Glomerular visceral epithelial cell (primary cell): ENCODE data around the gene SLC46A3.
"Not testable (repeated sequence)": the region's sequence is repeated elsewhere in the genome, so short reads cannot be mapped to it uniquely, and the experiment has no call there.

Experiments used
- DNase-seq: peaks from one replicate; pipeline ENCODE4 v3.0.0-alpha.2; 2016; ENCODE audit errors: extremely low spot score

SLC46A3 gene, protein sequence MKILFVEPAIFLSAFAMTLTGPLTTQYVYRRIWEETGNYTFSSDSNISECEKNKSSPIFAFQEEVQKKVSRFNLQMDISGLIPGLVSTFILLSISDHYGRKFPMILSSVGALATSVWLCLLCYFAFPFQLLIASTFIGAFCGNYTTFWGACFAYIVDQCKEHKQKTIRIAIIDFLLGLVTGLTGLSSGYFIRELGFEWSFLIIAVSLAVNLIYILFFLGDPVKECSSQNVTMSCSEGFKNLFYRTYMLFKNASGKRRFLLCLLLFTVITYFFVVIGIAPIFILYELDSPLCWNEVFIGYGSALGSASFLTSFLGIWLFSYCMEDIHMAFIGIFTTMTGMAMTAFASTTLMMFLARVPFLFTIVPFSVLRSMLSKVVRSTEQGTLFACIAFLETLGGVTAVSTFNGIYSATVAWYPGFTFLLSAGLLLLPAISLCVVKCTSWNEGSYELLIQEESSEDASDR

DNA sequence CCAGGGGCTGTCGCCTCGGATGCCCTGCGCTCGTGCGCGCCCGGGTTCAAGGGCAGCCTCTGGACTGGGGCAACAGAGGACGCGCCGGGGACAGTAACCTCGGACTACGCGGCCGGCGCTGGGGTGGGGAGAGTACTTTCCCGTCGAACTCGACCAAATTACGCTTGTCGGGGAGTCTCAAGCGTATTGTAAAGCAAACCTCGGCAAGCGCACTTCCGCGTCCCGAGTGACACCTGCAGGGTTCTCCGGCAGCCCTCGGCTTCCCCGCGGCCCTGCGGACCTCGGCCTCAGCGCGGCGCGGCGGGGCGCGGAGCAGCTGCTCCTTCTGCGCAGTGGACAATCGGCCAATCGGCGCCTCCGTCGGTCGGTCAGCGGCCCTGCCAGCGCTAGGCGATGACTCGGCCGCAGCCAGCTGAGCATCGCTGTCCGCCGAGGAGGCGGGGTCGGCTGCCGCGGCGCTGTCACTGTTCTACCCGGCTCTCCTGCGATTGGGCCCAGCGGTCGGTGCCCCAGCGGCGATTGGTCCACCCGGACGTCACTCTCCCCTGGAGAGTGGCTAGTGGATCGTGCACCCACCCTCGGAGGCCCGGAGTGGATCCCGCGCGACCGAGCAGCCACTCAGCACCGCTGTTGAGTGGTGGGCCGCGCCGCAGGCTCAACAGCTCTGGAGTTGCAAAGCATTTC is at the start of gene SLC46A3:
Gene SLC46A3 (minus strand): TSS at position 428 of the 684 bp plus-strand sequence. CDS start 972 bp downstream, outside the sequence.
- DNase-seq = peak; percentile 97

DNA sequence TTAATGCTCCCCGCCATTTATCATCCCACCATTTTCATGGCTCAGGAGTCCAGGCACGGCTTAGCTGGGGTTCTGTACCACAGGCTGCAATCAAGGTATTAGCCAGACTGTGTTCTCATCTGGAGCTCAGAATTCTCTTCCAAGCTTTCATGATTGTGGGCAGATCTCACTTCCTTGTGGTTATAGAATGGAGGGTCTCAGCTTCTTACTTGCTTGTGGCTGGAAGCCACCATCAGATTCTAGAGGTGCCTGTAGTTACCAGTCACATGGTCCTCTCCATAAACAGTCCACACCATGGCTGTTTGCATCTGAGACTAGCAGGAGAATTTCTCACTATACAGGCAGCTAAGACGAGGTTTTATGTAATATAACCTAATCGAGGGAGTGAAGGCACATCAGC is 45.1 kb upstream of the SLC46A3 start:
- DNase-seq = no peak

DNA sequence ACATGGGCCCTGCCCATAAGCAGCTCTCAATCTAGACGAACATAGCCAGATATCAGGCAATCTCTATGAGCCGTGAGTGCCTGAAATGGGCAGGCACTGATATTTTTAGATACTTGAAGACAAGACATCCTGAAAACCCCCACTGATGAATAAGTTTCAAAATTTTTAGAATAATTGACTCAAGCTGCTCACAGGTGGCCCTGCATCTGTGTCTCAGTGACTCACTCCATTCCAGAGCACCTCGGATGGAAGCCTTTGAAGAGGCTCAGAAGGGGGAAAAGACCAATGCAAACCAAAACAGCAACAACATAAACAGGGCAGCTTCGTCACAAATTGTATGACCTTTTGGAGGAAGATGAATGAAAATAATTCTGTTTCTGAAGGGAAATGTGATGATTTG is 42.8 kb upstream of the SLC46A3 start:
- DNase-seq = no peak

DNA sequence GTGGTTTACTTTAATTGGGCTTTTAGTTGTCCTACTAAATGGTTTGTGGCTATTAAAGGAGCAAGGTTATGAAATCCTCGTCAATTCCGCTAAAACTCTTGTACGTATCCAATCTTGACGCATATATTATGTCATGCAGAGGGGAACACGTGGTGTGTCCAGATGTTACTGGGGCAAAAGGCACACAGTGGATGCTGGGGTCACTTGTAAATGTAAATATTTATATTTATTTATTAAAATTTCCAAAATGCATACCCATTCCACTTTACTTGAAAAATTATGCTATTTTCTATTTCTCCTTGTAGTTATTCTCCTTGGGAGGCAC is 36.7 kb upstream of the SLC46A3 start:
- no peak for DNase-seq

DNA sequence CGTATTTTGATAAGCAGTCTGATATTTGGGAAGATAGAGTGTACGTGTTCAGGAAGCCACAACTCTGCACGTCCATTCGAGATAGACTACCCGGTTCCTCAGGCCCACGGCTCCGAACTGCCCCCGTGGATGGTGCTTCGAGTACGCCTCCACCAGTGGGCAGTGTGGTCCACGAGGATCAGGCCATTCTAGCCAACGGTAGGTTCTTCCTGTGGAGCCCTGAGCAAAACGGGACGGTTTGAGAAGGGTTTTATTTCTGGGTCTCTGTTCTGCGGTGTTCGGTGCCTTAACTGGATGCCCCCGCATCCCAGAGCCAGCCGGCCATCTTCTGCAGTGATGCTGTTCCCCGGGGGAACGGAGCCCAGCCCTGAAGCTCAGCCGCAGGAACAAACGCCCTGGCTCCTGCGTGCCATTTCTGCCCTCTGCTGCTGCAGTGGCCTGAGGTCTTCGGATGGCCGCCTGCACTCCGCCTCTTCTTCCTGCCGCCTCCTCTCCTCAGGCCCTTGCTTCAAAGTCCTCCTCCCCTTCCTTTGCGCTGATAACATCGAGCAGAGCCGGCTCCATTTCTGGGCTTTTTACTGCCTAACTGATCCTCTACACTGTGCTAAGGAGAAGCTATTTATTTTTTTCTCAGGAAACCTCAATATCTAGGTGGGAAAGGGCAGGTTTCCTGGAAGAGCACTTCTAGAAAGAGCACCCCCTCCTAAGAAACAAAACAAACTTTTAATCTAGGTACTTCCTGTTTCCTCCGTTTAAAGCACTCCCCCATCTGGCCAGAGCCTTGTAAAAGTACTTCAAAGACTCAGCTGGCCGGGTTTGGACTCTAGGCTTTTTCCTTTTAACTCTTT is 36.2 kb upstream of the SLC46A3 start:
- no peak for DNase-seq

DNA sequence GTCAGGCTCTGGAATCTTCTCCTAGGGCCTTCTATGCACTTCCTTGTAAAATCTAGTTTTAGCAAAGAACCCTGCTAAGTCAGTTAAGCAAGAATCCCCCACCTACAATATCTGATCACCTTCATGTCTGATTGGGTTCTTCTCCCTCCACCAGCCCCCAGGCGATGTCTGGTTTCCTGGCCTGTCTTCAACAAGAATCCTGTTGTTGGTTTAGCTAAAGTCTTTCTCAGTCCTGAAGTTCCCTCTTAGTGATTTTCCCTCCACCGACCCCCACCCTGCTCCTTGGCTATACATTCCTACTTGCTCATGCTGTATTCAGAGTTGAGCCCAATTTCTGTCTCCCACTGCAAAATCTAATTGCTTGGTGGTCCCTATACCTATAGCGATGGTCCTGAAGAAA is 35.2 kb upstream of the SLC46A3 start:
- DNase-seq = no peak

DNA sequence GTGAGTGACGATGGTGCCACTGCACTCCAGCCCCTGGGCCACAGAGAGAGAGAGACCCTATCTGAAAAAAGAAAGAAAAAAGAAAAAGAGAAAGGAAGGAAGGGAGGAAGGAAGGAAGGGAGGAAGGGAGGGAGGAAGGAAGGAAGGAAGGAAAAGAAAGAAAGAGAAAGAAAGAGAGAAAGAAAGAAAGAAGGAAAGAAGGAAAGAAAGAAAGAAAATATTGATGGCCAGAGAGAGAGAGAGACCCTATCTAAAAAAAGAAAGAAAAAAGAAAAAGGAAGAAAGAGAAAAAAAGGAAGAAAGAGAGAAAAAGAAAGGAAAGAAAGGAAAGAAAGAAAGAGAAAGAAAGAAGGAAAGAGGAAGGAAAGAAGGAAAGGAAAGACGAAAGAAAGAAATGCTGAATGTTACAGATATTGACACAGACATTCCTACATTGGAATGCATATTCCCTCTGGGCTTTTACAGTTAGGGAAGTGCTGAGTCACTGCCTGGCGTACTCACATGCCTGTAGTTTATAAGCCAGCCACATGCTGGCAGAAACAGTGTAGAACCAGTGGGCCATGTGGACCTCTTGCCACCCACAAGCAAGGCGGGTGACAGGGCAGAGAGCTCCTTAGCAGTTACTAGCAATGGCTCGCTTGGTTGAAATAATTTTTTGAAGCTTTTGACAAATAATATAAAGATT is 34.6 kb upstream of the SLC46A3 start:
- peak; percentile 71 for DNase-seq

DNA sequence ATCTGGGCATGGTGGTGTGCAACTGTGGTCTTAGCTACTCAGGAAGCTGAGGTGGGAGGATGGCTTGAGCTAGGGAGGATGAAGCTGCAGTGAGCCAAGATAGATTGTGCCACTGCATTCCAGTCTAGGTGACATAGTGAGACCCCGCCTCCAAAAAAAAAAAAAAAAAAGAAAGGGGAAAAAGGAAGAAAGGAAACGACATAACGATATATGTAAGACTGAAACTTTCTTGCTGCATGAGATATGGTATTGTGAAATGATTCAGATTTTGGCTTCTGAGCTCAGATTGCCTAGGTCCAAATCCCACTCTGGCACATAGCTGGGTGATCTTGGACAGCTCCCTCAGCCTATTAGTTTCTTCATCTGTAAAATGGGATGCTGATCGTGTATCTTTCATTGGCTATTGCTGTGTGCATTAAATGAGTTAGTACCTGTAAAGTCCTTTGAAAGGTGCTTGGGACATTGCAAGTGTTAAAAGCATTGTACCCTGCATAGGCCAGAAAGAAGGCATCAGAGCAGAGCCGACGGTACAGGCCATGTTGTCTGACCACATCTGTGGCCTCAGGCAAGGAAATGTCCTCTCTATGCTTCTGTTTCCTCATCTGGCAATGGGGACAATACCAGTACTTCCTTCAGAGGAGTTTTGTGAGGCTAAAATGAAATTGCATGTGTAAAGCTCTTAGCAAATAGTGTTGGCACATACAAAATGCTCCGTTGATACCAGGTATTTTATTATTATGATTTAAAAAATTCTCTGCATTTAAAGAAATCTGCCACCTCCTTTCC is 32.6 kb upstream of the SLC46A3 start:
- no peak for DNase-seq

DNA sequence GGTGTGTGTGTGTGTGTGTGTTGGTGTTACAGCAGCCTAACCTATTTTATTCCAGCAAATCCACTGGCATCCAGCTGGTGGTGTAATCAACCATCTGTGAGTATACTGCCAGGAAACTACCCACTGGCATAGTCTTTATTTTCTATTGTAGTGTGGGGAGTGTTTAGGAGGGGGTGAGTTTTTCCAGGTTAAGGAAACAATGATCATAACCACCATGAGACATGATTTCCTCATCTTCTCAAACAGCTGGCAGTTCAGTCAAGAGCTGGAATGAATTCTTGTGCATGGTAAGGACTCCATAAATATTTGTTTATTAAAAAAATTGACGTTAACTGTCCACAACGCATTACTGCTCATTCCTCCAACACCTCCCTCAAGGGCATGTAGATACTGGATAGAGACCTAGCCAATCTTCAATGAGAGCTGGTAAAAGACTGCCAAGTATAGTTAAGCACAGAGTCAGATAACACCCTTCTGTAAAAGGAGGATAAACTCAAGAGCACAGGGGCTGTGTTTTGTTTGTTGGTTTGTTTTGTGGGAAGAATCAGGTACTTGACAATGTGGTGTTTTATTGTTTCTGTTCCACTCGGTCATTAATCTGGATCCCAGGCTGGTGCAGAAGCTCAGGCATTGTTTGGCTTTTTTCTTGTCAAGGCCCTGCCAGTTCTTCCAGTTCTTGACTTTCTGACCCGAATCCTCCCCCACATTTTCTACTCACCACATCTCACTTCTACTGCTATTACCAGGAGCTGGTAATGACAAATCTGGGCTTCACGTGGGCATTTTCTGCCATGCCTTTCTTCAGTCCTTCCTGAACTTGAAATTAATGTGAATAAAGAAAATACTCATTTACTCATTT is 31.6 kb upstream of the SLC46A3 start:
- DNase-seq = no peak

DNA sequence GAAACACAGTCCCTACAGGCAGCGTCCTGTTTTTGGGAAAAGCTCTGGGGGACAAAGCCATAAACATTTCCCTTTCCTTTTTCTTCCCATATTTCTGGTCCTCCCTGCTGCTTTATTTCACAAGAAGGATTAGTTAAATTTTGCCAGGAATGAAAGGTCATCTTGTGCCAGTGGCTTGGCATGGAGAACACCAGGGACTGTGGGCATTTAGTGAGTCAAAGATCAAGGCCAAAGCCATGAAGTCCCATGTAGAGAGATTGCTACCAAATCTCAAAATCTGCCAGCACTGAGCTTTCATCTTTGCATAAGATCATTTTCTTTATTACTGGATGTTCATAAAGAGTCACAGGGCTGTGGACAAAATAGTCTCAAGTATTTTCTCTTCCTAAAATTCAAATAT is 29.1 kb upstream of the SLC46A3 start:
- DNase-seq = no peak

DNA sequence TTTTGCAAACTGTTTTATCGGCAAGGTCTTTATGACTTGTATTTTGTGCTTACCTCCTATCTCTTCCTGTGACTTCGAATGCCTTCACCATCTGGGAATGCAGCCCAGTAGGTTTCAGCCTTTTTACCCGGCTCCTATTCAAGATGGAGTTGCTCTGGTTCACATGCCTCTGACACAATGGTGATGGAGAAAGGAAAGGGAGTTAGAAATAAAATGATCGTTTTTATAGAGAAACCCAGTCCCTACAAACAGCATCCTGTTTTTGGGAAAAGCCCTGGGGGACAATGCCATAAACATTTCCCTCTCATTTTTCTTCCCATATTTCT is 27.5 kb upstream of the SLC46A3 start:
- DNase-seq = no peak

DNA sequence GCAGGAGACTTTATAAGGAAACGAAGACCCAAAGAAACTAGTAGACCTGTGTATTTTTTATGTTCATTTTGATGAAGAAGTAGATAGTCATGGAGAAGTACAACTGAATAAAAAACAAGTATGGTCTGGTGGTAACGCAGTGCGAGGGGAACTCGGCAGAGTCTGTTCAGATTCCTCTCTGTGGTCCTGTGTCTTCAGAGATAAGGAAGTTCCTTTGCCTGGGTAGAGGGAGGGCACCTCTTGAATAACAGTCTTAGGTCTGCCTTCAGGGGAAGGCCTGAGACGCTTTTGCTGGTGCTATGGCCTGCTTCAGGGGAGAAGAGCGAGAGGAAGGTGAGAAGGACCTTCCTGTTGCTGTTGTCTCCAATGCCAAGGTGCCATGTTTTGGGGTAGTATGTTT is 25.9 kb upstream of the SLC46A3 start:
- DNase-seq = no peak

DNA sequence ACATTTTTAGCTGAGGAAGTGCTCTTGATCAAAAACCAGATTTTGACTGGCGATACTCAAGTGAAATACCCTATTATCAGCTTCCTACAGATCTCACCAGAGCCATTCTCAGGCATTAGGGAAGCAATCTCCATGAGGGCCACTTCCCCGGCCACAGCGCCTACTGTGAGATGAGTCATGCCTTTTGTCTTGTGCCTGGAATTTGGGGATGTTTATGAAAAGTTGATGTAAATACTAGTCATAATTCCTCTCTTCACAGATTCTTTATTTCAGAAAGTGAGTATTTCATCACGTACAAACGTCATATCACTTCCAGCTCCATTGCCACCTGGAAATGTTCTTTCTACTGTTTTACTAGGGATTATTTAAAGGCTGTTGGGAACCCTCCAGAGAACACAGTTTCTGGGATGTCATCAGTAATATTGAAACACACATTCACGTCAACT is 25.3 kb upstream of the SLC46A3 start:
- DNase-seq = no peak

DNA sequence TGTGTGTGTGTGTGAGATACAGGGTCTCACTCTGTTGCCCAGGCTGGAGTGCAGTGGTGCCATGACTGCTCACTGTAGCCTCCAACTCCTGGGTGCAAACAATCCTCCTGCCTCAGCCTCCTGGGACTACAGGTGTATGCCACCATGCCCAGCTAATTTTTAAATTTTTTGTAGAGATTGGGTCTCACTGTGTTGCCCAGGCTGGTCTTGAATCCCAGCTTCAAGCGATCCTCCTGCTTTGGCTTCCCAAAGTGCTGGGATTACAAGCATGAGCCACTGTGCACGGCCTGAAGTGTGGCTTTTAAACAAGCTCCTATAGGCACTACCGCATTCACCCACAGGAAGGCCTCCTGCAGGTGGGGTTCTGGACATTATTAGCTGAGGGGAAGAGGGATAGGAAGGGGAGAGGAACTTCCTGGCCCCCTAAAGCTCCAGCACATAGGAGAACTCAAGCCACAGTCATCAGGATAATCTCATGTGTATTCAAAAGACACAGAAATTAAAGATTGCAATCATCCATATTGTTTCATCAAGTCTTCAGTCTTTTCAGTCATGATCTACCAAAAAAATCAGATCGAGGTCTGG is 24.8 kb upstream of the SLC46A3 start:
- DNase-seq = no peak

DNA sequence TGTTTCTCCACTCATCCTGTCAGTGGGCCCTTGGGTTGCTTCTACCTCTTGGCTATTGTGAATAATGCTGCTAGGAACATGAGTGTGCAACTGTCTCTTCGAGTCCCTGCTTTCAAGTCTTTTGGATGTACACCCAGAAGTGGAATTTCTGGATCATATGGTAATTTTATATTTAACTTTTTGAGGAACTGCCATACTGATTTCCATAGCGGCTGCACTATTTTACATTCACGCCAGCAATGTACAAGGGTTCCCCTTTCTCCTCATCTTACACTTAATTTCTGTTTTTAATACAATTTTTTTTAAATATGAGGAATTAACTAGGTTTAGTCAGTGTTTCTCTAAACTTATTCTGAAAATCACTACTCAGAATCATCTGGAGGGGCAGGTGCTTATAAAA is 24.2 kb upstream of the SLC46A3 start:
- no peak for DNase-seq

DNA sequence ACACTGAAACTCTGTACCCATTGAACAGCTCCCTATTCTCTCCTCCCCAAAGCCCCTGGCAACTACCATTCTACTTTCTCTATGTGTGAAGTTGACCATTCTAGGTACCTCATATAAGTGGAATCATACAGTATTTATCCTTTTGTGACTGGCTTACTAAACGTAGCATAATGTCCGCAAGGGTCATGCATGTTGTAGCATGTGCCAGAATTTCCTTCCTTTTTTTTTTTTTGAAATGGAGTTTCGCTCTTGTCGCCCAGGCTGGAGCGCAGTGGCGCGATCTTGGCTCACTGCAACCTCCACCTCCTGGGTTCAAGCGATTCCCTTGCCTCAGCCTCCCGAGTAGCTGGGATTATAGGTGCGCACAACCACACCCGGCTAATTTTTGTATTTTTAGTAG is 23.7 kb upstream of the SLC46A3 start:
- DNase-seq = not testable (repeated sequence)

DNA sequence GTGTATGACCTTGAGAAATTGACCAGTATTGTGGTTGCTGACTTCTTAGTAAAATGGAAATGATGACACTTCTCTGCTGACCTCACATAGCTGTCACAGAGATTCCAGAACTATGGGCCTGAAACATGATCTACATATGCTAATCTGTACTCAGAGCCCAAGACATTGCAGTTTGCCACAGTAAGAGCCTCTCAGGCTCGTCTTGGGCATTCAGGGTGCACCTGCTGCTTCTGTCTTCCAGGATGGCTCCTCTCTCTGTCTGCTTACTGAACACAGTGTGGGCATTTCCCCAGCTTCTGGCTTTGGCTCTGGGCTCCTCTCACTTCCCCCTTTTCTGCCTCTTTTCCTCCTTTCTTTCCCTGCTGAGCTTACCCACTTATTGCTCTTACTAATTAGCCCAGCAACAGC is 22.3 kb upstream of the SLC46A3 start:
- no peak for DNase-seq

DNA sequence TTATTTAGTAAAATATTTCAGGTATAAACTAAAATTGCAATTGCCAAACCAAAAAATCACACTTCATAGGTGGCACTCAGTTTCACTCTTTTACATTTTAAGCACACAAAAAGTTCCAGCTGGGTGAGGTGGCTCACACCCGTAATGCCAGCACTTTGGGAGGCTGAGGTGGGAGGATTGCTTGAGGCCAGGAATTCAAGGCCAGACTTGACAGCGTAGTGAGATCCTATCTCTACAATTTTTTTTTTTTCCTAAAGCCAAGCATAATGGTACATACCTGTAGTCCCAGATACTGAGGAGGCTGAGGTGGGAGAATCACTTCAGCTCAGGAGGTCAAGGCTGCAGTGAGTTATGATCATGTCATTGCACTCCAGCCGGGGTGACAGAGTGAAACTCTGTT is 20.6 kb upstream of the SLC46A3 start:
- no peak for DNase-seq

DNA sequence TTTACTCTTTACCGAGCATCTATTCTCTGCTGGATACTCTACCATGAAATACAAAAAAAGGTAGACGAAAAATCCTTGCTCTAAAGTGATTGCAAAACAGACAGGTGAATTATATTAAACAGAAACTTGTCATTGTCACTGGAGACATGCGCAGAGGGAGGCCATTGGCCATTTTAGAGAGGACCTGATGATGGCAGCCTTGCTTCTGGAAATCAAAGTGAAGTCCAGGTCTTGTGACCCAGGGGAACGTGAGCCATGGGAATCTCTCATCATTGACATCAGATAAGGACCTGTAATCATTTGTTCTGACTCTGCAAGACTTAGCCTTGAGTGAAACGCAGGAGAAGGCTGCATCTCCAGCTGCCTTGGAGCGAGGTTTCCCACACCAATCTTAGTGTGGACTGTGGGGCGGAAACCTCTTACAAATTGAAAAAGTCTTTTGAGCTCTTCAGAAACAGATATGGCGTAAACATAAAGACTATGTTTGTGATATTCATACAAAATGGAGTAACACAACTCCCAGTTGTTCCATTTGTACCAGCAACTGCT is 16.8 kb upstream of the SLC46A3 start:
- DNase-seq = no peak

DNA sequence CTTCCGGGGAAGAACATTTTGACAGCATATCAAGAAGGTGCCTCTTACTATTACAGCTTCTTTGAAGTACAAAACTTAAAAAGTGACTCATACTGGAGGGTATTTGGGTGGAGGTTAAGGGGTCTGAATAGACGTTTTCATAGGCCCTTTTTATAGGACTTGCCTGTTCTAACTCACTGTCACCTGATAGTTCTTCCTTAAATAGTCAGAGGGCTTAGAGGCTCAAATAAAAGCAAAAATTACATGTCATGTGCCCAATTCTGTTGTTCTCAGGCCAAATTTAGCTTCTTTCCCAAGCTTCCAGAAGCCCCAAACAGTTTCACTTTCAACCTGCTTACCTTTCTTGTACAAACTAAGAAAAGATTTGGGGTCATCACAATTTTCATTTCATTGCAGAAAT is 16.1 kb upstream of the SLC46A3 start:
- DNase-seq = no peak
